T-helper 2 cell treated with Interferon-gamma antibody and Interleukin-4, amounts not matched to agents 5 μg/mL and 100 μg/mL, for 36 hours (primary cell): Measurements from ENCODE around the gene METTL21C.

Experiments used
- DNase-seq: peaks from one replicate; pipeline ENCODE4 v3.0.0; 2021; ENCODE audit warnings: low spot score
- H3K27ac Mint-ChIP-seq: one replicate; pipeline ENCODE4 v1.8.0; 2021; ENCODE audit warnings: mild to moderate bottlenecking, mixed read lengths
- H3K27me3 Mint-ChIP-seq: one replicate; pipeline ENCODE4 v1.8.0; 2021; ENCODE audit warnings: low read depth, mixed read lengths
- H3K36me3 Mint-ChIP-seq: one replicate; pipeline ENCODE4 v1.8.0; 2021; ENCODE audit warnings: low read depth, mixed read lengths
- H3K4me1 Mint-ChIP-seq: one replicate; pipeline ENCODE4 v1.8.0; 2021; ENCODE audit warnings: low read depth, mixed read lengths
- H3K4me3 Mint-ChIP-seq: one replicate; pipeline ENCODE4 v1.8.0; 2022; ENCODE audit warnings: mild to moderate bottlenecking, moderate library complexity, mixed read lengths
- H3K9me3 Mint-ChIP-seq: one replicate; pipeline ENCODE4 v1.8.0; 2021; ENCODE audit warnings: mixed read lengths

METTL21C gene

GRCh38 chr13:102704238-102705058 lies 9.6 kb upstream of the METTL21C start:
- no peaks in the 10 kb centered on the region for H3K36me3 Mint-ChIP-seq
- no peak overlapping the region for H3K27ac Mint-ChIP-seq
- no peak overlapping the region for H3K4me3 Mint-ChIP-seq
- peaks cover 18% of the 10 kb centered on the region for H3K27me3 Mint-ChIP-seq
- no peaks in the 10 kb centered on the region for H3K9me3 Mint-ChIP-seq
- DNase-seq, result no peak
- H3K4me1 Mint-ChIP-seq, result peaks cover 3% of the 10 kb centered on the region

GRCh38 chr13:102703726-102704035 lies 8.8 kb upstream of the METTL21C start:
- Mint-ChIP-seq H3K27ac (no peak overlapping the region), H3K27me3 (peaks cover 14% of the 10 kb centered on the region), H3K4me1 (peaks cover 3% of the 10 kb centered on the region), H3K4me3 (no peak overlapping the region), H3K36me3 (no peaks in the 10 kb centered on the region), H3K9me3 (peaks cover 1% of the 10 kb centered on the region)
- no peak for DNase-seq

GRCh38 chr13:102702965-102703725 lies 8.3 kb upstream of the METTL21C start:
- Mint-ChIP-seq H3K9me3 (peaks cover 4% of the 10 kb centered on the region), H3K27ac (no peak overlapping the region), H3K4me3 (no peak overlapping the region), H3K27me3 (peaks cover 12% of the 10 kb centered on the region), H3K36me3 (no peaks in the 10 kb centered on the region), H3K4me1 (peaks cover 3% of the 10 kb centered on the region)
- DNase-seq, result no peak

GRCh38 chr13:102701331-102701730 lies 6.5 kb upstream of the METTL21C start:
- no peak overlapping the region for H3K4me3 Mint-ChIP-seq
- H3K4me1 Mint-ChIP-seq, result no peaks in the 10 kb centered on the region
- peaks cover 4% of the 10 kb centered on the region for H3K9me3 Mint-ChIP-seq
- no peaks in the 10 kb centered on the region for H3K36me3 Mint-ChIP-seq
- peaks cover 10% of the 10 kb centered on the region for H3K27me3 Mint-ChIP-seq
- no peak for DNase-seq
- H3K27ac Mint-ChIP-seq, result no peak overlapping the region

GRCh38 chr13:102700088-102701031 lies 5.5 kb upstream of the METTL21C start:
- no peaks in the 10 kb centered on the region for H3K4me1 Mint-ChIP-seq
- peaks cover 4% of the 10 kb centered on the region for H3K9me3 Mint-ChIP-seq
- H3K27me3 Mint-ChIP-seq, result peaks cover 9% of the 10 kb centered on the region
- no peak for DNase-seq
- H3K27ac Mint-ChIP-seq, result no peak overlapping the region
- H3K4me3 Mint-ChIP-seq, result no peak overlapping the region
- H3K36me3 Mint-ChIP-seq, result no peaks in the 10 kb centered on the region

GRCh38 chr13:102699504-102699903 lies 4.7 kb upstream of the METTL21C start:
- H3K4me3 Mint-ChIP-seq, result no peak overlapping the region
- no peaks in the 10 kb centered on the region for H3K36me3 Mint-ChIP-seq
- no peaks in the 10 kb centered on the region for H3K4me1 Mint-ChIP-seq
- H3K27ac Mint-ChIP-seq, result no peak overlapping the region
- peaks cover 12% of the 10 kb centered on the region for H3K27me3 Mint-ChIP-seq
- no peak for DNase-seq
- H3K9me3 Mint-ChIP-seq, result peaks cover 4% of the 10 kb centered on the region

- H3K4me1 Mint-ChIP-seq, result no peaks in the 10 kb centered on the region
- H3K27ac Mint-ChIP-seq, result no peak overlapping the region
- H3K4me3 Mint-ChIP-seq, result no peak overlapping the region
- no peak for DNase-seq
- H3K36me3 Mint-ChIP-seq, result no peaks in the 10 kb centered on the region
- peaks cover 16% of the 10 kb centered on the region for H3K27me3 Mint-ChIP-seq
- H3K9me3 Mint-ChIP-seq, result peaks cover 4% of the 10 kb centered on the region
Observed at GRCh38 chr13:102698649-102698980, 3.8 kb upstream of the METTL21C start.

- Mint-ChIP-seq H3K9me3 (peaks cover 4% of the 10 kb centered on the region), H3K27ac (no peak overlapping the region), H3K27me3 (peaks cover 18% of the 10 kb centered on the region), H3K4me3 (no peak overlapping the region), H3K36me3 (no peaks in the 10 kb centered on the region), H3K4me1 (no peaks in the 10 kb centered on the region)
- DNase-seq, result no peak
Observed at GRCh38 chr13:102697929-102698648, 3.2 kb upstream of the METTL21C start.

GRCh38 chr13:102697264-102697663 lies 2.4 kb upstream of the METTL21C start:
- Mint-ChIP-seq H3K4me3 (no peak overlapping the region), H3K9me3 (peaks cover 4% of the 10 kb centered on the region), H3K27ac (no peak overlapping the region), H3K36me3 (no peaks in the 10 kb centered on the region), H3K4me1 (no peaks in the 10 kb centered on the region), H3K27me3 (peaks cover 21% of the 10 kb centered on the region)
- no peak for DNase-seq

GRCh38 chr13:102696465-102696864 lies 1.6 kb upstream of the METTL21C start:
- H3K27me3 Mint-ChIP-seq, result peaks cover 24% of the 10 kb centered on the region

GRCh38 chr13:102693776-102694175 lies 1.1 kb downstream of the METTL21C start:
- H3K27ac Mint-ChIP-seq, result no peak overlapping the region
- no peaks in the 10 kb centered on the region for H3K36me3 Mint-ChIP-seq
- H3K27me3 Mint-ChIP-seq, result peaks cover 31% of the 10 kb centered on the region
- no peaks in the 10 kb centered on the region for H3K4me1 Mint-ChIP-seq
- DNase-seq, result no peak
- H3K9me3 Mint-ChIP-seq, result peaks cover 4% of the 10 kb centered on the region
- H3K4me3 Mint-ChIP-seq, result no peak overlapping the region

More at GRCh38 chr13:102696465-102696864, 1.6 kb upstream of the METTL21C start:
- H3K36me3 Mint-ChIP-seq, result no peaks in the 10 kb centered on the region
- H3K4me1 Mint-ChIP-seq, result no peaks in the 10 kb centered on the region
- no peak overlapping the region for H3K4me3 Mint-ChIP-seq
- H3K27ac Mint-ChIP-seq, result no peak overlapping the region
- DNase-seq, result no peak
- H3K9me3 Mint-ChIP-seq, result peaks cover 4% of the 10 kb centered on the region

GRCh38 chr13:102693250-102693649 lies 1.6 kb downstream of the METTL21C start:
- no peak for DNase-seq
- Mint-ChIP-seq H3K27ac (no peak overlapping the region), H3K9me3 (no peaks in the 10 kb centered on the region), H3K36me3 (no peaks in the 10 kb centered on the region), H3K4me3 (no peak overlapping the region), H3K27me3 (peaks cover 32% of the 10 kb centered on the region), H3K4me1 (no peaks in the 10 kb centered on the region)

- Mint-ChIP-seq H3K36me3 (no peaks in the 10 kb centered on the region), H3K27ac (no peak overlapping the region), H3K9me3 (no peaks in the 10 kb centered on the region), H3K4me3 (no peak overlapping the region), H3K4me1 (no peaks in the 10 kb centered on the region), H3K27me3 (peaks cover 34% of the 10 kb centered on the region)
- no peak for DNase-seq
Observed at GRCh38 chr13:102692491-102692826, 2.4 kb downstream of the METTL21C start.
